Measurements from ENCODE around the gene CTBP1. TPM values are rescaled to one million over a fixed set of nuclear protein-coding genes. Genes with fewer than 3 reads are reported as not detected.

CTBP1 gene
- total RNA-seq, 1 experiment from 2014 or later, result 153 TPM

- no peak for TF ChIP-seq EZH2 (IDR thresholded peaks at IDR 0.05; ENCODE audit: low read depth)
- TF ChIP-seq, protein P1, sequence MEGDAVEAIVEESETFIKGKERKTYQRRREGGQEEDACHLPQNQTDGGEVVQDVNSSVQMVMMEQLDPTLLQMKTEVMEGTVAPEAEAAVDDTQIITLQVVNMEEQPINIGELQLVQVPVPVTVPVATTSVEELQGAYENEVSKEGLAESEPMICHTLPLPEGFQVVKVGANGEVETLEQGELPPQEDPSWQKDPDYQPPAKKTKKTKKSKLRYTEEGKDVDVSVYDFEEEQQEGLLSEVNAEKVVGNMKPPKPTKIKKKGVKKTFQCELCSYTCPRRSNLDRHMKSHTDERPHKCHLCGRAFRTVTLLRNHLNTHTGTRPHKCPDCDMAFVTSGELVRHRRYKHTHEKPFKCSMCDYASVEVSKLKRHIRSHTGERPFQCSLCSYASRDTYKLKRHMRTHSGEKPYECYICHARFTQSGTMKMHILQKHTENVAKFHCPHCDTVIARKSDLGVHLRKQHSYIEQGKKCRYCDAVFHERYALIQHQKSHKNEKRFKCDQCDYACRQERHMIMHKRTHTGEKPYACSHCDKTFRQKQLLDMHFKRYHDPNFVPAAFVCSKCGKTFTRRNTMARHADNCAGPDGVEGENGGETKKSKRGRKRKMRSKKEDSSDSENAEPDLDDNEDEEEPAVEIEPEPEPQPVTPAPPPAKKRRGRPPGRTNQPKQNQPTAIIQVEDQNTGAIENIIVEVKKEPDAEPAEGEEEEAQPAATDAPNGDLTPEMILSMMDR (conservative IDR thresholded peaks at IDR 0.05), result no peak
- Histone ChIP-seq H3K4me2 (peak overlapping the region; percentile 89), H3K36me3 (ENCODE audit: low read depth) (no peaks in the 10 kb centered on the region), H3K79me2 (ENCODE audit: low read depth) (peaks cover 59% of the 10 kb centered on the region), H2AFZ (no peak overlapping the region), H3K9me3 (ENCODE audit: insufficient read depth, low read depth) (no peaks in the 10 kb centered on the region), H3K27ac (no peak overlapping the region), H3K27me3 (ENCODE audit: insufficient read depth, low read depth) (no peaks in the 10 kb centered on the region), H4K20me1 (ENCODE audit: insufficient read depth) (peaks cover 55% of the 10 kb centered on the region), H3K4me1 (replicated peaks; ENCODE audit: insufficient read depth) (peaks cover 27% of the 10 kb centered on the region), H3F3A (ENCODE audit: insufficient read depth, low read depth) (peaks cover 11% of the 10 kb centered on the region), H3K9me2 (ENCODE audit: insufficient read depth) (no peaks in the 10 kb centered on the region), H3K4me3 (peak overlapping the region; percentile 77; the same call in 1 of the 2 replicates)
- CTCF ChIA-PET, result interaction anchor here (0.6 kb wide), 1 partner anchor 290 kb away, joined by 3 read pairs; no protein-coding TSS in a partner anchor
- no peak for DNase-seq
- POLR2A ChIA-PET (ENCODE audit: unreplicated experiment), result no interaction called here
- no TSS peak for BruUV-seq (replicated peaks)
- intact Hi-C loops (cut with micrococcal nuclease; ENCODE audit: unreplicated experiment), result loop anchor here (5.0 kb wide), 1 partner anchor 45 kb away; the partner anchor contains the start of gene CTBP1
Measured at GRCh38 chr4:1291996-1292702, 43.2 kb upstream of the CTBP1 start.

GRCh38 chr4:1291091-1291490, 42.2 kb upstream of the CTBP1 start:
- DNase-seq, result no peak
- no peaks in the 10 kb centered on the region for H3K36me3 ChIP-seq (ENCODE audit: low read depth)
- no peak for TF ChIP-seq EZH2 (IDR thresholded peaks at IDR 0.05; ENCODE audit: low read depth)
- TF ChIP-seq, protein P1 (conservative IDR thresholded peaks at IDR 0.05), result no peak
- POLR2A ChIA-PET (ENCODE audit: unreplicated experiment), result no interaction called here
- no peaks in the 10 kb centered on the region for H3K27me3 ChIP-seq (ENCODE audit: insufficient read depth, low read depth)
- H4K20me1 ChIP-seq (ENCODE audit: insufficient read depth), result peaks cover 48% of the 10 kb centered on the region
- H3K4me1 ChIP-seq (replicated peaks; ENCODE audit: insufficient read depth), result peaks cover 27% of the 10 kb centered on the region
- H3K9me2 ChIP-seq (ENCODE audit: insufficient read depth), result no peaks in the 10 kb centered on the region
- peaks cover 53% of the 10 kb centered on the region for H3K79me2 ChIP-seq (ENCODE audit: low read depth)
- H3K4me3 ChIP-seq, result peak overlapping the region; percentile 77
- CTCF ChIA-PET, result no interaction called here
- no TSS peak for BruUV-seq (replicated peaks)
- no peak overlapping the region for H2AFZ ChIP-seq
- H3K27ac ChIP-seq, result peak overlapping the region; percentile 53; the same call in 1 of the 2 replicates
- H3K4me2 ChIP-seq, result peak overlapping the region; percentile 89
- peaks cover 11% of the 10 kb centered on the region for H3F3A ChIP-seq (ENCODE audit: insufficient read depth, low read depth)
- intact Hi-C loops (cut with micrococcal nuclease; ENCODE audit: unreplicated experiment), result loop anchor here (5.0 kb wide), 1 partner anchor 44 kb away; the partner anchor contains the start of gene CTBP1
- no peaks in the 10 kb centered on the region; the same call in 1 of the 2 replicates for H3K9me3 ChIP-seq (ENCODE audit: insufficient read depth, low read depth)

DNA sequence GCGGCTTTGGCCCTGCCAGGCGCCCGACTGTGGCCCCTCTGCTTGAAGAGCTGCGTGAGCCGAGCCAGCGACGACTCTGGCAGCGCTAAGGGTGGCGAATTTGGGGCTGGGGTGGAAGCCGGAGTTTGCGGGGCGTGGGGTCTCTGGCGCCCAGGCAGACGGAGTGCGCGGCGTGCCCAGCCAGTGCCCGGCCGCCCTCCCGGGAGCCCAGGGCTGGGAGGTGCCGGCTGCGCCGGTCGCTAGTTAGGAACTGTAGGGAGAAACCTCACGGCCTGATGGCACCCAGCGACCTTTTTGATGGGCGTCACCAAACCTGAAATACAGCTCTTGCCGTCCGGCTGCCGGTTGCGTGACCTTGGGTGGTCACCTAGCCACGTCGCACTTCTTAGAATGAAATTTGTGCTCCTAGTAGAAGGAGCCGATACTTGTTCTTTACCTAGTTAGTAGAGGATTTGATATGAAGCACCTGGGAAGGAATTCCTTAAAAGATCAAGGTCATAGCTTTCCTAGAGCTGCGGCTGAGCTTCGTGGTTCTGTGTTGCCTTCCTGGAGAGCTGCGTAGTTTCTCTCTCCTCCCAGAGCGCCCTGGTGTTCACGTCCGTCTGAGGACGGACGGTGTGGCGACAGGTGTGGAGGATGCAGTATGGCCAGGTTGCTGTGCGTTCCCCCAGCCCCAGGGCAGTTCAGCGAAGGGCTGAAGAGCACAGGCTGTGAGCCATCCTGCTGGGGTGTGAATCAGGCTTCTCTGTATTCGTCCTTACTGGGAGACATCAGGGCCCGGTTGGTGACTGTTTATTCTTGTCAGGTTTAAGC, 41.4 kb upstream of the CTBP1 start:
- H3K79me2 ChIP-seq (ENCODE audit: low read depth), result peaks cover 52% of the 10 kb centered on the region
- peaks cover 27% of the 10 kb centered on the region for H3K4me1 ChIP-seq (replicated peaks; ENCODE audit: insufficient read depth)
- H3K27me3 ChIP-seq (ENCODE audit: insufficient read depth, low read depth), result no peaks in the 10 kb centered on the region
- H3K27ac ChIP-seq, result peak overlapping the region; percentile 53
- peak overlapping the region; percentile 89 for H3K4me2 ChIP-seq
- TSS peak; percentile 67 for BruUV-seq (replicated peaks)
- no peaks in the 10 kb centered on the region for H3K36me3 ChIP-seq (ENCODE audit: low read depth)
- H4K20me1 ChIP-seq (ENCODE audit: insufficient read depth), result peaks cover 48% of the 10 kb centered on the region
- peak overlapping the region; percentile 77 for H3K4me3 ChIP-seq
- H3K9me2 ChIP-seq (ENCODE audit: insufficient read depth), result no peaks in the 10 kb centered on the region
- peak overlapping the region; percentile 79 for H2AFZ ChIP-seq
- H3F3A ChIP-seq (ENCODE audit: insufficient read depth, low read depth), result peaks cover 11% of the 10 kb centered on the region
- peak; percentile 46 to 58 for DNase-seq
- ChIA-PET POLR2A (ENCODE audit: unreplicated experiment) (interaction anchor here (0.6 kb wide), 3 partner anchors 8 to 39 kb away, joined by 4 to 5 read pairs (median 5); no protein-coding TSS in a partner anchor), CTCF (no interaction called here)
- no peak for TF ChIP-seq EZH2 (IDR thresholded peaks at IDR 0.05; ENCODE audit: low read depth)
- TF ChIP-seq, protein P1 (conservative IDR thresholded peaks at IDR 0.05), result no peak
- no peaks in the 10 kb centered on the region; the same call in 1 of the 2 replicates for H3K9me3 ChIP-seq (ENCODE audit: insufficient read depth, low read depth)
- intact Hi-C loops (cut with micrococcal nuclease; ENCODE audit: unreplicated experiment), result loop anchor here (1.0 to 5.0 kb wide), 2 partner anchors 43 to 55 kb away; partner anchors contain the start of gene CTBP1
